ENCODE data around the gene MTX1. TPM values are rescaled to one million over a fixed set of nuclear protein-coding genes. Genes with fewer than 3 reads are reported as not detected.
"Not testable (repeated sequence)": the region's sequence is repeated elsewhere in the genome, so short reads cannot be mapped to it uniquely, and the experiment has no call there.

Gene MTX1
- total and polyA plus RNA-seq, 2 experiments from 2014 or later, result 77.7 to 106 TPM

DNA sequence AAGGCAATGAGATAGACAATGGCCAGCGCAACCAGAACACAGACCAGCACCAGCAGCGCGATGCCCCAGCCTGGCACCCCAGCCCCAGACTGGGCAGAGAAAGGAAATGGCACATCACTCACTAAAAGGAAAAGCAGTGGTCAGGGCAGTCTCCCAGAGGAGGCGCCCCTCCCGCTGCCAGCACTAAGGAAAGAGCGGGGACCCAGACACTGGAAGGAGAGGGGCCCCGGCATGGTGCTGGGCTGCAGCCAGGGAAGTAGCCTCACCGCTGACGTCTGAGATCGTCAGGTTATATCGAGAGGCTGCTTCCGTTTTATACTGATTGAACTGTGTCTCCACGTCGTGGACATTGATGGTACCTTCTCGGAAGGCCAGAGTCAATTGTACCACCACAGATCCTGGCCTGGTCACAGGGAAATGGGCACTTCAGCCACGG, 21.0 kb upstream of the MTX1 start (continued):
- TF ChIP-seq POLR2AphosphoS5 (IDR thresholded peaks at IDR 0.05; ENCODE audit: low read depth) (no peak), EZH2 (IDR thresholded peaks at IDR 0.05; ENCODE audit: low read depth, unreplicated experiment) (no peak), NANOG (IDR thresholded peaks at IDR 0.05; ENCODE audit: borderline replicate concordance) (no peak), JUNB (IDR thresholded peaks at IDR 0.05; ENCODE audit: unreplicated experiment) (no peak), CREB1 (CRISPR knock-in tag; IDR thresholded peaks at IDR 0.05; ENCODE audit: low read depth) (no peak)

GRCh38 chr1:155188268-155188667, 20.2 kb upstream of the MTX1 start:
- DNase-seq (ENCODE audit: low spot score) (no peak), ATAC-seq (no peak)
- Histone ChIP-seq H3K79me2 (replicated peaks; ENCODE audit: insufficient read depth) (no peaks in the 10 kb centered on the region), H3K4me1 (ENCODE audit: insufficient read depth) (peaks cover 23% of the 10 kb centered on the region), H3K9me2 (ENCODE audit: insufficient read depth) (no peaks in the 10 kb centered on the region), H3K27ac (ENCODE audit: low read depth) (no peak overlapping the region), H2AFZ (no peak overlapping the region), H4K20me1 (replicated peaks; ENCODE audit: insufficient read depth) (no peaks in the 10 kb centered on the region), H3F3A (replicated peaks; ENCODE audit: low read depth) (peaks cover 10% of the 10 kb centered on the region; the same call in 1 of the 2 replicates), H3K36me3 (ENCODE audit: insufficient read depth) (no peaks in the 10 kb centered on the region), H3K27me3 (ENCODE audit: insufficient read depth) (no peaks in the 10 kb centered on the region), H3K4me3 (no peak overlapping the region), H3K4me2 (no peak overlapping the region)
- Mint-ChIP-seq H3K27ac (peak overlapping the region; percentile 81), H3K36me3 (ENCODE audit: low read depth) (peaks cover 12% of the 10 kb centered on the region; the same call in 2 of the 3 replicates), H3K27me3 (ENCODE audit: insufficient read depth, low read depth, poor library complexity) (peaks cover 28% of the 10 kb centered on the region), H3K4me1 (peaks cover 39% of the 10 kb centered on the region), H3K4me3 (peak overlapping the region; percentile 14; the same call in 1 of the 3 replicates), H3K9me3 (0 out of 3 replicates have a peak, but pooled peaks cover 2% of the 10 kb centered on the region)
- TF ChIP-seq CREB1 (CRISPR knock-in tag; IDR thresholded peaks at IDR 0.05; ENCODE audit: low read depth) (no peak), ETS1 (IDR thresholded peaks at IDR 0.05) (no peak), ZNF462 (CRISPR knock-in tag; IDR thresholded peaks at IDR 0.05) (no peak), ZNF331 (CRISPR knock-in tag; IDR thresholded peaks at IDR 0.05; ENCODE audit: low read depth) (no peak), EZH2phosphoT487 (IDR thresholded peaks at IDR 0.05; ENCODE audit: unreplicated experiment) (no peak), NANOG (IDR thresholded peaks at IDR 0.05; ENCODE audit: borderline replicate concordance) (no peak), ZNF114 (CRISPR knock-in tag; IDR thresholded peaks at IDR 0.05) (no peak)

GRCh38 chr1:155189926-155190325, 18.6 kb upstream of the MTX1 start:
- H3K27me3 Mint-ChIP-seq (ENCODE audit: insufficient read depth, low read depth, poor library complexity), result peaks cover 40% of the 10 kb centered on the region
- not testable (repeated sequence) for H3K4me2 ChIP-seq

More at GRCh38 chr1:155189926-155190325, 18.6 kb upstream of the MTX1 start:
- H3K4me3 ChIP-seq; H3K9me3 Mint-ChIP-seq; H4K20me1 ChIP-seq (replicated peaks; ENCODE audit: insufficient read depth); H2AFZ ChIP-seq; H3K27me3 ChIP-seq (ENCODE audit: insufficient read depth); H3K9me2 ChIP-seq (ENCODE audit: insufficient read depth); H3K36me3 Mint-ChIP-seq (ENCODE audit: low read depth); H3K36me3 ChIP-seq (ENCODE audit: insufficient read depth); H3K4me3 Mint-ChIP-seq; H3K27ac Mint-ChIP-seq; H3K79me2 ChIP-seq (replicated peaks; ENCODE audit: insufficient read depth); H3K27ac ChIP-seq (ENCODE audit: low read depth); ATAC-seq; DNase-seq (ENCODE audit: low spot score): not testable (repeated sequence)
- H3K4me1 ChIP-seq (ENCODE audit: insufficient read depth), result peaks cover 24% of the 10 kb centered on the region
- peaks cover 16% of the 10 kb centered on the region; the same call in 1 of the 2 replicates for H3F3A ChIP-seq (replicated peaks; ENCODE audit: low read depth)
- H3K4me1 Mint-ChIP-seq, result peaks cover 42% of the 10 kb centered on the region
